ENCODE results near the gene ADGRG6.

GRCh38 chr6:142399739-142400138 lies 97.9 kb downstream of the ADGRG6 start:
- no peak for TF ChIP-seq TCF12 (IDR thresholded peaks at IDR 0.05)
- TF ChIP-seq TEAD4 (IDR thresholded peaks at IDR 0.05; ENCODE audit: borderline replicate concordance, insufficient read depth), result no peak
- no peak for TF ChIP-seq CTCF (IDR thresholded peaks at IDR 0.05)
- no peak for TF ChIP-seq USF1 (IDR thresholded peaks at IDR 0.05; ENCODE audit: borderline replicate concordance, low read depth)
- no peak for TF ChIP-seq RFX5 (IDR thresholded peaks at IDR 0.05; ENCODE audit: low read length)
- TF ChIP-seq USF2 (IDR thresholded peaks at IDR 0.05; ENCODE audit: borderline replicate concordance, low read depth, low read length), result no peak
- no peak for TF ChIP-seq RAD21 (IDR thresholded peaks at IDR 0.05; ENCODE audit: low read length)
- no peak for TF ChIP-seq POLR2AphosphoS5 (IDR thresholded peaks at IDR 0.05; ENCODE audit: low read depth, low read length)
- TF ChIP-seq GATA2 (CRISPR knock-in tag; IDR thresholded peaks at IDR 0.05), result no peak
- TF ChIP-seq IRF3 (IDR thresholded peaks at IDR 0.05; ENCODE audit: low read depth, low read length), result no peak
